ENCODE measurements around the gene UBE4B.

GRCh38 chr1:10177876-10178275 lies 145.1 kb downstream of the UBE4B start:
- TF ChIP-seq, protein P1, sequence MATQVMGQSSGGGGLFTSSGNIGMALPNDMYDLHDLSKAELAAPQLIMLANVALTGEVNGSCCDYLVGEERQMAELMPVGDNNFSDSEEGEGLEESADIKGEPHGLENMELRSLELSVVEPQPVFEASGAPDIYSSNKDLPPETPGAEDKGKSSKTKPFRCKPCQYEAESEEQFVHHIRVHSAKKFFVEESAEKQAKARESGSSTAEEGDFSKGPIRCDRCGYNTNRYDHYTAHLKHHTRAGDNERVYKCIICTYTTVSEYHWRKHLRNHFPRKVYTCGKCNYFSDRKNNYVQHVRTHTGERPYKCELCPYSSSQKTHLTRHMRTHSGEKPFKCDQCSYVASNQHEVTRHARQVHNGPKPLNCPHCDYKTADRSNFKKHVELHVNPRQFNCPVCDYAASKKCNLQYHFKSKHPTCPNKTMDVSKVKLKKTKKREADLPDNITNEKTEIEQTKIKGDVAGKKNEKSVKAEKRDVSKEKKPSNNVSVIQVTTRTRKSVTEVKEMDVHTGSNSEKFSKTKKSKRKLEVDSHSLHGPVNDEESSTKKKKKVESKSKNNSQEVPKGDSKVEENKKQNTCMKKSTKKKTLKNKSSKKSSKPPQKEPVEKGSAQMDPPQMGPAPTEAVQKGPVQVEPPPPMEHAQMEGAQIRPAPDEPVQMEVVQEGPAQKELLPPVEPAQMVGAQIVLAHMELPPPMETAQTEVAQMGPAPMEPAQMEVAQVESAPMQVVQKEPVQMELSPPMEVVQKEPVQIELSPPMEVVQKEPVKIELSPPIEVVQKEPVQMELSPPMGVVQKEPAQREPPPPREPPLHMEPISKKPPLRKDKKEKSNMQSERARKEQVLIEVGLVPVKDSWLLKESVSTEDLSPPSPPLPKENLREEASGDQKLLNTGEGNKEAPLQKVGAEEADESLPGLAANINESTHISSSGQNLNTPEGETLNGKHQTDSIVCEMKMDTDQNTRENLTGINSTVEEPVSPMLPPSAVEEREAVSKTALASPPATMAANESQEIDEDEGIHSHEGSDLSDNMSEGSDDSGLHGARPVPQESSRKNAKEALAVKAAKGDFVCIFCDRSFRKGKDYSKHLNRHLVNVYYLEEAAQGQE (IDR thresholded peaks at IDR 0.05): no peak
- no peak for TF ChIP-seq TP53 (CRISPR knock-in tag; IDR thresholded peaks at IDR 0.05)
- no peak for TF ChIP-seq CTCF (IDR thresholded peaks at IDR 0.05)
- TF ChIP-seq JUN (IDR thresholded peaks at IDR 0.05): no peak
